HG03378 (cell line): ENCODE data around the gene PSMD14.
"Not testable (repeated sequence)": the region's sequence is repeated elsewhere in the genome, so short reads cannot be mapped to it uniquely, and the experiment has no call there.

Source experiments
- ATAC-seq: cut with Tn5 transposase; IDR thresholded peaks from one replicate; pipeline ENCODE4 v1.9.1; 2021; ENCODE audit warnings: mild to moderate bottlenecking, moderate library complexity; ENCODE audit not compliant: unreplicated experiment

The PSMD14 gene

GRCh38 chr2:161308178-161308955 is at the start of gene PSMD14:
Gene PSMD14 (plus strand): TSS chr2:161308425. CDS start chr2:161318826, 10,401 bp downstream.
- peak; percentile 95 for ATAC-seq

- no peak for ATAC-seq
These were observed 42.4 kb upstream of the PSMD14 start for GRCh38 chr2:161265874-161266273.

- no peak for ATAC-seq
These were observed 39.1 kb upstream of the PSMD14 start for GRCh38 chr2:161269111-161269510.

GRCh38 chr2:161273038-161273760 is 35.0 kb upstream of the PSMD14 start:
- ATAC-seq, result peak; percentile 86

DNA sequence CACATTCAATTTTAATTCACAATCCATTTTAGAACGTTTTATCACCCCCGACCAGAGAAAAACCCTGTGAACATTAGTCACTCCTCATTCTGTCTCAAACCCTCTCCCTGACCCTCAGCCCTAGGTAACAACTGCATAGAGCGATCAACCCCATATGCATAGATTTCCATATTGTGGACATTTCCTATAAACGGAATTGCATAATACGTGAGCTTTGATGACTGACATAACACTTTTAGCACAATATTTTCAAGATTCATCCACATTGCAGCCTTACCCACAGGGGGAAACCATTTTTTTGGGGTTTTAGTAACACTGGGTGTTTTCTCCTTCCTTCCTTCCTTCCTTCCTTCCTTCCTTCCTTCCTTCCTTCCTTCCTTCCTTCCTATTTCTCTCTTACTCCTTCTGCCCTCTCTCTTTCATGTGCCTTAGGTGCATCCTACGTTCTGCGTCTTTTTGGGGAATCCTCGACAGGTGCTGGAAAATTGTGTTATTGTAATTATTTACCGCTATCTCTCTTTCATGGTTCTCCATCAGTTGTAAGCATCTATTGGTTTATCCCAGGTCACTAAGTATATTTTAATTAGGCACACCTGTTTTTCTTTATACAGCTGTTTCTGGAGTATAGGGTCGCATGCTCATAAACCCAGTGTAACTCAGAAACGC is 29.5 kb upstream of the PSMD14 start:
- not testable (repeated sequence) for ATAC-seq

GRCh38 chr2:161279230-161279815 is 28.9 kb upstream of the PSMD14 start:
- ATAC-seq, result not testable (repeated sequence)

DNA sequence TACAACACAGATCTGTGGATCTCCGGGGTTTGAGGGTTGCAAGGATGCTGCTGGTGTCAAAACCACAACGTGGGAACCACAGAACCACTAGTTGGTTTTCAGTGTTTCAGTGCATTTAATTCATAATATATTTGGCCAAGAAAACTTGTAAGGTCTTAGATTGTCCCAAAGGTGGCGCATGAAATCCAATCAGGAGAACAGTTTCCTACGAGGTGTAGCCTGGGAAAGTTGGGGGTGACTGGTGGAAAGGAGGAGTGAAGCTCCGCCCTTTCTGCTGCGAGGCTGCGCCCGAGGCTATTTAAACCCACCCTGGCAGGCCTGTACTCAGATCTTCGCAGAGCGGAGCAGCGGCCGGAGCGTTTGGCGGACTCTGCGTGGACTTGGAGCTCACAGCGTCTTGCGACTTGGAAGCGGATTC is 27.3 kb upstream of the PSMD14 start:
- not testable (repeated sequence) for ATAC-seq

DNA sequence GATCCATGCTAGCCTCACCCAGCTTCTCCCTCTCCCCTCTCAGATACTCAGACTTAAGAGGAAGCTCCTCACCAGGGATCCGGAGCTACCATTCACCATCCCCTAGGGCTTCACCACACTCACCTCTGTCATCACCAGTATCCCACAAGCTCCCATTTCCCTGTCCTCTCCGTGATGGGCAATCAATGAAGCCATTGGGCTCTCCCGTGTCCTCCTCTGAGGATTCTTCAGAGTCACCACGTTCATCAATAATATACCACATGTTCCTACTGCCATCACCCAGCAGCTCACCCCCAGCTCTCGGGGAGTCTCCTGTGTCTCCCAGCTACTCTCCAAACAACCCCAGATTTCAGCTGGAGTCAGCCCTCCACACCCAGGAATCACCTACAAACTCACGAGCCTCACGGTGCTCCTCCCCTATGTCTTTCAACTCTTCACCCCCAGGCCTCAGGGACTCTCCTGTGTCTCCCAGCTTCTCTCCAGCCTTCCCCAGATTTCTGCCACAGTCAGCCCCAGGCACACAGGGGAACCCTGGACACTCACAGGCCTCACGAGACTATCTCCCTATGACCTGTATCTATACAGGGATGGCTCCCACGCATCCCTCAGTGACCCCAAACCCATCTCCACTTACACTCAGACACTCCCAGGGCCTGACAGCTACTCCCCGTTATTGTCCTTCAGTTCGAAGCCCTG is 26.5 kb upstream of the PSMD14 start:
- not testable (repeated sequence) for ATAC-seq

- ATAC-seq, result not testable (repeated sequence)
These were observed 25.9 kb upstream of the PSMD14 start for GRCh38 chr2:161282311-161282644.

GRCh38 chr2:161283926-161284325 is 24.3 kb upstream of the PSMD14 start:
- no peak for ATAC-seq

DNA sequence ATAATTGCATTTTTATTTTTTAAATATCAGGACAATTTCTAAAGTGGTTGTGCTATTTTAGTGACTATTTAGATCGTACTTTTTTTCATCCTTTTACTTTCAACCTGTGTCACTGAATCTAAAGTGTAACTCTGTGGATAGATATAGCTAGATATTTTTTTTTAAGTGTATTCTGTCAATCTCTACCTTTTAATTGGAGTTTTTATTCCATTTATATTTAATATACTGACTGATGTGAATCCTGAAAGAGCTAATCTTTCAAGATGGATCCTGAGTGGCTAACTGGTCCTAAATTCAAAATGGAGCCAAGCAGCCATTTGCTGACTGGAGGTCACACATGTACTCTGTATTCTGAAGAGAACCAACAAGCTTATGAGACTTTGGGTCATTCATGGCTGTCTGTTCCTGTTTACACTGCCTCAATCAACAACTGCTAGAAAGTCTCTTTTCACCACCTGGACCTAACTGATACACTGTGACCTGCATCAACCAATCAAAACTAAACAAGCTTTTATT is 4.6 kb upstream of the PSMD14 start:
- ATAC-seq, result no peak

GRCh38 chr2:161306919-161307318 is 1.3 kb upstream of the PSMD14 start:
- no peak for ATAC-seq

DNA sequence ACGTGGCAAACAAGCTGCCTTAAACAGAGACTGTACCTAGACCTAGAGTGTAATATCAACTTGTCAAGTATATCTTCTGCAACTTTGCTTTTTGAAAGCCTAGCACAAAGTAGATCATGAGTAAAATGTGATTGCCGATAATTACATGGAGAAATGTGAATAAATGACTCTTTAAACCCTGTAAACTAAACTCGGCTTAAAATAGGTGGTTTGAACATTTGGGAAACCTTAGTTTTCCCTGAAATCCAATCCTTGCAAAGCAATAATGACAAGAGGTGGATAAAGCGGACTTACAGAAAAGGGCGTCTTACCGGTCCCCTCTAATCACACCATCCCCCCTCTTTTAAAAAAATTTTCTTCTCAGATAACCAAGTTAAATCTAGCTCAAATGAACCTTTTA is 549 bp upstream of the PSMD14 start:
- ATAC-seq, result no peak

- ATAC-seq, result no peak
These were observed 4.8 kb downstream of the PSMD14 start for GRCh38 chr2:161312996-161313395.

- no peak for ATAC-seq
These were observed 7.2 kb downstream of the PSMD14 start for GRCh38 chr2:161315380-161315779.

- ATAC-seq, result no peak
These were observed 8.5 kb downstream of the PSMD14 start for GRCh38 chr2:161316701-161317100.

- no peak for ATAC-seq
These were observed 13.9 kb downstream of the PSMD14 start for GRCh38 chr2:161321944-161322648.

- ATAC-seq, result no peak
These were observed 16.7 kb downstream of the PSMD14 start for GRCh38 chr2:161324876-161325275.

DNA sequence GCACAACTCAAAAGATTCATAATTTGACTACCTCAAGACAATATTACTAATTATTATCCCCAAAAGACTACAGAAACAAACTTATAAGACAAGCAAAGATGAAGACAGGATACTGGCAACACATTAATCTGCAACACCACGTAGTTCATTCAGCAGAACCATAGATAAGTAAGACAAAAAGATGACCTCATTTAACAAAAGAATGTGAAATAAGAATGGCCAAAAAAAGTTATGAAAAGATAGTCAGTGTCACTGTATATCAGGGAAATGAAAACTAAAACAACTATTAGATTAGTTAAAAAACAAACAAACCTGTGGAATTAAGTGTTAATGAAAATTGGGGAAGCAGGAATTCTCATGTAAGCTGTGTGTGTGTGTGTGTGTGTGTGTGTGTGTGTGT is 19.4 kb downstream of the PSMD14 start:
- ATAC-seq, result no peak
